GM19467 (cell line): ENCODE data around the gene ST6GALNAC1.
"Not testable (repeated sequence)": the region's sequence is repeated elsewhere in the genome, so short reads cannot be mapped to it uniquely, and the experiment has no call there.

Experiments
- ATAC-seq: cut with Tn5 transposase; IDR thresholded peaks from one replicate; pipeline ENCODE4 v1.9.1; 2021; ENCODE audit warnings: mild to moderate bottlenecking, moderate library complexity; ENCODE audit not compliant: unreplicated experiment

The ST6GALNAC1 gene

GRCh38 chr17:76614064-76614759, 29.3 kb downstream of the ST6GALNAC1 start:
- ATAC-seq, result not testable (repeated sequence)

- no peak for ATAC-seq
Observed at GRCh38 chr17:76612977-76613851, 30.3 kb downstream of the ST6GALNAC1 start.

- no peak for ATAC-seq
Observed at GRCh38 chr17:76612465-76612864, 31.1 kb downstream of the ST6GALNAC1 start.

GRCh38 chr17:76611758-76612157, 31.8 kb downstream of the ST6GALNAC1 start:
- no peak for ATAC-seq

- not testable (repeated sequence) for ATAC-seq
Observed at GRCh38 chr17:76611080-76611749, 32.3 kb downstream of the ST6GALNAC1 start.

- not testable (repeated sequence) for ATAC-seq
Observed at GRCh38 chr17:76606685-76607084, 36.9 kb downstream of the ST6GALNAC1 start.

- ATAC-seq, result no peak
Observed at GRCh38 chr17:76601065-76601464, 42.5 kb downstream of the ST6GALNAC1 start.

- no peak for ATAC-seq
Observed at GRCh38 chr17:76599694-76600460, 43.7 kb downstream of the ST6GALNAC1 start.

GRCh38 chr17:76598004-76598439, 45.5 kb downstream of the ST6GALNAC1 start:
- no peak for ATAC-seq

GRCh38 chr17:76597156-76598003, 46.2 kb downstream of the ST6GALNAC1 start:
- no peak for ATAC-seq

- ATAC-seq, result no peak
Observed at GRCh38 chr17:76594690-76595089, 48.9 kb downstream of the ST6GALNAC1 start.

- no peak for ATAC-seq
Observed at GRCh38 chr17:76593959-76594358, 49.6 kb downstream of the ST6GALNAC1 start.

GRCh38 chr17:76593384-76593826, 50.2 kb downstream of the ST6GALNAC1 start:
- no peak for ATAC-seq

- no peak for ATAC-seq
Observed at GRCh38 chr17:76588182-76588581, 55.4 kb downstream of the ST6GALNAC1 start.

- ATAC-seq, result no peak
Observed at GRCh38 chr17:76586741-76587487, 56.6 kb downstream of the ST6GALNAC1 start.

GRCh38 chr17:76585649-76586593, 57.6 kb downstream of the ST6GALNAC1 start, which contains the start of gene ST6GALNAC2:
ST6GALNAC2 (minus strand) TSS chr17:76585860; CDS start chr17:76585808, 52 bp downstream.
- ATAC-seq, result no peak

- ATAC-seq, result no peak
Observed at GRCh38 chr17:76585033-76585648, 58.4 kb downstream of the ST6GALNAC1 start.
